ENCODE results near the gene ACMSD. TPM values are rescaled to one million over a fixed set of nuclear protein-coding genes. Genes with fewer than 3 reads are reported as not detected.

The ACMSD gene
- total and polyA plus RNA-seq, 2 donors (not counting 1 experiment from before 2014, with no cell fraction given): not detected

- no peak overlapping the region for H3K9ac ChIP-seq (ENCODE audit: insufficient read depth, low read length)
- H3K36me3 ChIP-seq (ENCODE audit: control insufficient read depth, insufficient read depth, low read length): no peaks in the 10 kb centered on the region
- H3K27me3 ChIP-seq (ENCODE audit: control insufficient read depth, insufficient read depth, low read length): no peaks in the 10 kb centered on the region
- no peaks in the 10 kb centered on the region for H3K79me2 ChIP-seq (ENCODE audit: control insufficient read depth, insufficient read depth, low read length)
- H3K27ac ChIP-seq (ENCODE audit: insufficient read depth, low read length): no peak overlapping the region
- no peak for TF ChIP-seq EZH2 (IDR thresholded peaks at IDR 0.05; ENCODE audit: low read length, missing control alignments)
- no peak for TF ChIP-seq CTCF (conservative IDR thresholded peaks at IDR 0.05 in 1 of 2, IDR thresholded peaks at IDR 0.05 in 1 of 2; ENCODE audit: low read depth in 1 of 2, low read length in 2 of 2)
- H3K9me3 ChIP-seq (ENCODE audit: control insufficient read depth, insufficient read depth, low read depth, low read length): no peaks in the 10 kb centered on the region
- peaks cover under 1% of the 10 kb centered on the region for H3K4me1 ChIP-seq (ENCODE audit: control insufficient read depth, extremely low read depth, insufficient read depth, low read length)
- no peak overlapping the region for H3K4me2 ChIP-seq (ENCODE audit: extremely low read depth, insufficient read depth, low read length)
- H3K4me3 ChIP-seq (replicated peaks in 1 of 4; ENCODE audit: control extremely low read depth in 1 of 4, insufficient read depth in 1 of 4, low read depth in 3 of 4, low read length in 4 of 4): no peak overlapping the region
- no peak overlapping the region for H2AFZ ChIP-seq (ENCODE audit: low read length)
- DNase-seq (ENCODE audit: low read depth in 2 of 2): no peak
- H4K20me1 ChIP-seq (ENCODE audit: control insufficient read depth, extremely low read depth, insufficient read depth, low read length): no peaks in the 10 kb centered on the region
Observed at GRCh38 chr2:134861173-134861572, 22.8 kb downstream of the ACMSD start.

- no peaks in the 10 kb centered on the region for H3K36me3 ChIP-seq (ENCODE audit: control insufficient read depth, insufficient read depth, low read length)
- H3K27ac ChIP-seq (ENCODE audit: insufficient read depth, low read length): no peak overlapping the region
- H3K4me2 ChIP-seq (ENCODE audit: extremely low read depth, insufficient read depth, low read length): no peak overlapping the region
- H3K9ac ChIP-seq (ENCODE audit: insufficient read depth, low read length): no peak overlapping the region
- no peak for DNase-seq (ENCODE audit: low read depth in 2 of 2)
- no peaks in the 10 kb centered on the region for H4K20me1 ChIP-seq (ENCODE audit: control insufficient read depth, extremely low read depth, insufficient read depth, low read length)
- no peak overlapping the region for H2AFZ ChIP-seq (ENCODE audit: low read length)
- peaks cover 6% of the 10 kb centered on the region for H3K4me1 ChIP-seq (ENCODE audit: control insufficient read depth, extremely low read depth, insufficient read depth, low read length)
- no peaks in the 10 kb centered on the region for H3K9me3 ChIP-seq (ENCODE audit: control insufficient read depth, insufficient read depth, low read depth, low read length)
- no peak overlapping the region for H3K4me3 ChIP-seq (replicated peaks in 1 of 4; ENCODE audit: control extremely low read depth in 1 of 4, insufficient read depth in 1 of 4, low read depth in 3 of 4, low read length in 4 of 4)
- H3K27me3 ChIP-seq (ENCODE audit: control insufficient read depth, insufficient read depth, low read length): no peaks in the 10 kb centered on the region
- H3K79me2 ChIP-seq (ENCODE audit: control insufficient read depth, insufficient read depth, low read length): no peaks in the 10 kb centered on the region
- TF ChIP-seq CTCF (conservative IDR thresholded peaks at IDR 0.05 in 1 of 2, IDR thresholded peaks at IDR 0.05 in 1 of 2; ENCODE audit: low read depth in 1 of 2, low read length in 2 of 2) (no peak), EZH2 (IDR thresholded peaks at IDR 0.05; ENCODE audit: low read length, missing control alignments) (no peak)
Observed at GRCh38 chr2:134862069-134862468, 23.7 kb downstream of the ACMSD start.

- no peaks in the 10 kb centered on the region for H3K9me3 ChIP-seq (ENCODE audit: control insufficient read depth, insufficient read depth, low read depth, low read length)
- H2AFZ ChIP-seq (ENCODE audit: low read length): no peak overlapping the region
- peaks cover 10% of the 10 kb centered on the region for H3K4me1 ChIP-seq (ENCODE audit: control insufficient read depth, extremely low read depth, insufficient read depth, low read length)
- no peak overlapping the region for H3K4me2 ChIP-seq (ENCODE audit: extremely low read depth, insufficient read depth, low read length)
- H3K4me3 ChIP-seq (replicated peaks in 1 of 4; ENCODE audit: control extremely low read depth in 1 of 4, insufficient read depth in 1 of 4, low read depth in 3 of 4, low read length in 4 of 4): no peak overlapping the region
- no peaks in the 10 kb centered on the region for H3K36me3 ChIP-seq (ENCODE audit: control insufficient read depth, insufficient read depth, low read length)
- H3K27ac ChIP-seq (ENCODE audit: insufficient read depth, low read length): no peak overlapping the region
- no peaks in the 10 kb centered on the region for H4K20me1 ChIP-seq (ENCODE audit: control insufficient read depth, extremely low read depth, insufficient read depth, low read length)
- no peaks in the 10 kb centered on the region for H3K27me3 ChIP-seq (ENCODE audit: control insufficient read depth, insufficient read depth, low read length)
- H3K9ac ChIP-seq (ENCODE audit: insufficient read depth, low read length): no peak overlapping the region
- TF ChIP-seq EZH2 (IDR thresholded peaks at IDR 0.05; ENCODE audit: low read length, missing control alignments) (no peak), CTCF (conservative IDR thresholded peaks at IDR 0.05 in 1 of 2, IDR thresholded peaks at IDR 0.05 in 1 of 2; ENCODE audit: low read depth in 1 of 2, low read length in 2 of 2) (no peak)
- no peak for DNase-seq (ENCODE audit: low read depth in 2 of 2)
- no peaks in the 10 kb centered on the region for H3K79me2 ChIP-seq (ENCODE audit: control insufficient read depth, insufficient read depth, low read length)
Observed at GRCh38 chr2:134862674-134863073, 24.3 kb downstream of the ACMSD start.

Data from fibroblast of lung (primary cell).